ENCODE data around the gene POLR3H. TPM values are rescaled to one million over a fixed set of nuclear protein-coding genes. Genes with fewer than 3 reads are reported as not detected.

POLR3H gene
- total RNA-seq, 1 donor from 2014 or later: 44.5 TPM

DNA sequence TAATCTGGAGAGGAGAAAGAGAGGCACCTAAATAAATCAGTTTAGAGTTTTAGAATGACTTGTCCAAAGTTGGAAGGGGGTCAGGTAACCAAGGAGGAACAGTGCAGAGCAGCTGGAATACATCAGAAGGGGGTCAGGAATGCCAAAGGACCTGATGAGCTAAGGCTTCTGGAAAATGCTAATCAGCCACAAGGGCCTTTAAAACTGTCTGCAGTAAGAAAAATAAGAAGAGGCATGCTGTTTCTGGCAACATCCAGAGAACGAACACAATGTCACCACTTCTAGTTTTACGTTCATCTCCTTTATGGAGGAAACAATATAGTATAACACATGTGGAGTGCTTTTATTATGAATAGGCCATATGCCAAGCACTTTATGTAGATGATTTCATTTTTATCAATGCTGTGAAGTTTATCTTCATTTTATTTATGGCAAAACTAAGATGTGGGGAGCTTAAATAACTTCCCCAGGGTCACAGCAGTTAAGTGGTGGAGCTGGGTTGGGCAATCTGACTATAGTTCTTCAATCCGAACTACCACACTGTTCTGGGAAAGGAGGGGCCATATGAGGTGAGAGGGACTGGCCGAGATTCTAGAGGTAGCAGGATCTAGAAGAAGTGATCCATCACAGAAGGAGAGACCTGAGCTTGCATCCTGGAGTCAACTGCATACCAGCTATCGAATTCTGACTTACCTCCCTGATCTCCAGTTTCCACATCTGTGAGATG is 52.7 kb downstream of the POLR3H start:
- Mint-ChIP-seq H3K4me3 (ENCODE audit: unreplicated experiment) (peak overlapping the region; percentile 1), H3K9me3 (ENCODE audit: unreplicated experiment) (no peaks in the 10 kb centered on the region), H3K4me1 (ENCODE audit: low read depth, unreplicated experiment) (peaks cover 16% of the 10 kb centered on the region), H3K36me3 (ENCODE audit: low read depth, unreplicated experiment) (peaks cover 4% of the 10 kb centered on the region), H3K27me3 (ENCODE audit: low read depth, unreplicated experiment) (no peaks in the 10 kb centered on the region), H3K27ac (ENCODE audit: unreplicated experiment) (no peak overlapping the region)
- H3K27ac ChIP-seq (ENCODE audit: low read depth, low read length): no peak overlapping the region
- H3K9ac ChIP-seq (ENCODE audit: low read length): no peak overlapping the region
- FAIRE-seq: no peak
- TF ChIP-seq, protein P1, sequence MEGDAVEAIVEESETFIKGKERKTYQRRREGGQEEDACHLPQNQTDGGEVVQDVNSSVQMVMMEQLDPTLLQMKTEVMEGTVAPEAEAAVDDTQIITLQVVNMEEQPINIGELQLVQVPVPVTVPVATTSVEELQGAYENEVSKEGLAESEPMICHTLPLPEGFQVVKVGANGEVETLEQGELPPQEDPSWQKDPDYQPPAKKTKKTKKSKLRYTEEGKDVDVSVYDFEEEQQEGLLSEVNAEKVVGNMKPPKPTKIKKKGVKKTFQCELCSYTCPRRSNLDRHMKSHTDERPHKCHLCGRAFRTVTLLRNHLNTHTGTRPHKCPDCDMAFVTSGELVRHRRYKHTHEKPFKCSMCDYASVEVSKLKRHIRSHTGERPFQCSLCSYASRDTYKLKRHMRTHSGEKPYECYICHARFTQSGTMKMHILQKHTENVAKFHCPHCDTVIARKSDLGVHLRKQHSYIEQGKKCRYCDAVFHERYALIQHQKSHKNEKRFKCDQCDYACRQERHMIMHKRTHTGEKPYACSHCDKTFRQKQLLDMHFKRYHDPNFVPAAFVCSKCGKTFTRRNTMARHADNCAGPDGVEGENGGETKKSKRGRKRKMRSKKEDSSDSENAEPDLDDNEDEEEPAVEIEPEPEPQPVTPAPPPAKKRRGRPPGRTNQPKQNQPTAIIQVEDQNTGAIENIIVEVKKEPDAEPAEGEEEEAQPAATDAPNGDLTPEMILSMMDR (IDR thresholded peaks at IDR 0.05; ENCODE audit: insufficient read depth, low read depth, low read length): no peak
- peaks cover 5% of the 10 kb centered on the region for H3K4me1 ChIP-seq (ENCODE audit: insufficient read depth, low read length)
- no peak overlapping the region for H3K4me3 ChIP-seq (ENCODE audit: insufficient read depth, low read depth, low read length)
- peaks cover 69% of the 10 kb centered on the region for H4K20me1 ChIP-seq (ENCODE audit: insufficient read depth, low read length)
- H2AFZ ChIP-seq (ENCODE audit: low read depth, low read length): no peak overlapping the region
- H3K79me2 ChIP-seq (ENCODE audit: insufficient read depth, low read length): peaks cover 83% of the 10 kb centered on the region
- H3K4me2 ChIP-seq (ENCODE audit: low read length): no peak overlapping the region
- no peaks in the 10 kb centered on the region for H3K27me3 ChIP-seq (ENCODE audit: insufficient read depth, low read length)
- peak; percentile 36 for DNase-seq (ENCODE audit: low read depth)
- no peaks in the 10 kb centered on the region for H3K9me3 ChIP-seq (ENCODE audit: insufficient read depth, low read depth, low read length)
- H3K36me3 ChIP-seq (ENCODE audit: insufficient read depth, low read length): no peaks in the 10 kb centered on the region

DNA sequence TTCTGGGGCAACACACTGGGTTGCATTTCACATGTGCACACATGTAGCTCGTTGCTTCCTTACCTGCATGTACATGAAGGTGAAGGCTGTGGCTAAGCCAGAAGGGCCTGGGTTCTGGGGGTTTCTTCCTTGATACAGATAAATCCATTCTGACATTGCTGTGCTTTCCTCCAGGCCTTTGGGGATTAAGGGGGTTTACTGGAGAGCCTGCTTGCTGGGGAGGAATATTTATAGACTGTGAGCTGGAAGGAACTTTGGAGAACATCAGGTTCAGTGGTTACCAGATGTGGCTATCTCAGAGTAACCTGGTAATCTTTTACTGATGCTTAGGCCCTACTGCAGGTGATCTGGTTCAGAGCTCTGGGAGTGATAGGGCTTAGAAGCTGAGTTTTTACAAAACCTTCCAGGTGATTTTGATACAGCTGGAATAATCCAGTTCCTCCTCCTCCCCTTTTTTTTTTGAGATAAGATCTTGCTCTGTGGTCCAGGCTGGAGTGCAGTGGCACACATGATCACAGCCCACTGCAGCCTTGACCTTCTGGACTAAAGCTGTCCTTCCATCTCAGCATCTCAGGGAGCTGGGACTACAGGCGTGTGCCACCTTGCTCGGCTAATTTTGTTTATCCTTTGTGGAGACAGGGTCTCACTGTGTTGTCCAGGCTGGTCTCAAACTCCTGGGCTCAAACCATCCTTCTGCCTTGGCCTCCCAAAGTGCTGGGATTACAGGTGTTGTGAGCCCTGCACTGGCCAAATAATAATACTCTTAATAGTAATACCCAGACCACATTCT is 55.5 kb downstream of the POLR3H start:
- H3K27ac Mint-ChIP-seq (ENCODE audit: unreplicated experiment): no peak overlapping the region
- Histone ChIP-seq H3K9ac (ENCODE audit: low read length) (no peak overlapping the region), H3K79me2 (ENCODE audit: insufficient read depth, low read length) (peaks cover 88% of the 10 kb centered on the region), H3K27me3 (ENCODE audit: insufficient read depth, low read length) (no peaks in the 10 kb centered on the region), H3K9me3 (ENCODE audit: insufficient read depth, low read depth, low read length) (no peaks in the 10 kb centered on the region), H3K4me1 (ENCODE audit: insufficient read depth, low read length) (peaks cover 5% of the 10 kb centered on the region), H4K20me1 (ENCODE audit: insufficient read depth, low read length) (peaks cover 70% of the 10 kb centered on the region), H3K4me2 (ENCODE audit: low read length) (no peak overlapping the region), H2AFZ (ENCODE audit: low read depth, low read length) (no peak overlapping the region), H3K36me3 (ENCODE audit: insufficient read depth, low read length) (no peaks in the 10 kb centered on the region), H3K4me3 (ENCODE audit: insufficient read depth, low read depth, low read length) (no peak overlapping the region), H3K27ac (ENCODE audit: low read depth, low read length) (no peak overlapping the region)
- peaks cover 19% of the 10 kb centered on the region for H3K4me1 Mint-ChIP-seq (ENCODE audit: low read depth, unreplicated experiment)
- no peak for FAIRE-seq
- no peaks in the 10 kb centered on the region for H3K9me3 Mint-ChIP-seq (ENCODE audit: unreplicated experiment)
- no peak for DNase-seq (ENCODE audit: low read depth)
- TF ChIP-seq, protein P1 (IDR thresholded peaks at IDR 0.05; ENCODE audit: insufficient read depth, low read depth, low read length): no peak
- no peak for TF ChIP-seq EZH2 (IDR thresholded peaks at IDR 0.05; ENCODE audit: insufficient read depth, low read length)
- H3K27me3 Mint-ChIP-seq (ENCODE audit: low read depth, unreplicated experiment): no peaks in the 10 kb centered on the region
- H3K4me3 Mint-ChIP-seq (ENCODE audit: unreplicated experiment): no peak overlapping the region
- H3K36me3 Mint-ChIP-seq (ENCODE audit: low read depth, unreplicated experiment): peaks cover 4% of the 10 kb centered on the region

Measured in astrocyte (in vitro differentiated cells and primary cell).